Activated CD8-positive, alpha-beta memory T cell treated with anti-CD3 and anti-CD28 coated beads for 4 hours (primary cell): ENCODE data around the gene PDZRN4.
"Not testable (repeated sequence)": the region's sequence is repeated elsewhere in the genome, so short reads cannot be mapped to it uniquely, and the experiment has no call there.

Source experiments
- DNase-seq, 2 donors: peaks; one replicate each; pipeline ENCODE4 v3.0.0-alpha.2; 2020; ENCODE audit warnings: low read depth in 2 of 2

PDZRN4 gene

GRCh38 chr12:41556176-41556575 lies 368.1 kb downstream of the PDZRN4 start:
- no peak for DNase-seq

DNA sequence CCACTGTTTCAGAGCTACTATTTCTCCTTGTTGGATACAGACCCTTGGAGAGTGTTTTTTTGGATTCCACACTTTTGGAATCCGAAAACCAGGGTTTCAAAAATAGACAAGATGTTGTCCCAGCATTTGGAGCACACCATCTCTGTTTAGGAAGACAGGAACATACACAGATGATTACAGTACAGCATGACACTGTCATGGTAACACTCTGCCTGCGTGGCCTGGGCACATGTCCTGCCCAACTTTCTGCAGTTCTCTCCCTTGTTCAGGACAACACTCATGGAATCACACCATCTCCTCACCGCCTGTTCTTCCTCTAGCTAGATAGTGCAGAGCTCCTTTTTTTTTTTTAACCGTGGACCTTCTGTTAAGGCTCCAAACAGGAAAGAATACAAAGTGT lies 369.2 kb downstream of the PDZRN4 start:
- DNase-seq: no peak

DNA sequence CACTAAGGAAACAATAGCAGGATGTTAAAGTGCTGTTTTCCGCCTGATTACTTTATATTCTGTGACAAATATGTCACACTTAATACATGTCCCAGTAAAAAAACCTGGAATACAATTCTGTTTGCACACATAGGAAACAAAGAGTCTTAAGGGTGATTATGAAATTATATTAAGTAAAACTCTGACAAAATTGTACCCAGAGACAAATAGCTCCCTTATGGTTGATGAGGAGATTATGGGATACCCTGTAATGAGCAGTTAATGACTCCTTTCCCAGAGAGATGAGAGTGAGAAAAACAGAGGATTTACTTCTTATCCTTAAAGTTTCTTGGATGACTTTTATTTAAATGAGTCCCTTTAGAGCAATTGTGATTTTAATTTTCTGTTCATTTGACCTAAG lies 370.6 kb downstream of the PDZRN4 start:
- no peak for DNase-seq

- DNase-seq: no peak
Observed at GRCh38 chr12:41563051-41563450, 374.9 kb downstream of the PDZRN4 start.

GRCh38 chr12:41564816-41565215 lies 376.7 kb downstream of the PDZRN4 start:
- no peak for DNase-seq

DNA sequence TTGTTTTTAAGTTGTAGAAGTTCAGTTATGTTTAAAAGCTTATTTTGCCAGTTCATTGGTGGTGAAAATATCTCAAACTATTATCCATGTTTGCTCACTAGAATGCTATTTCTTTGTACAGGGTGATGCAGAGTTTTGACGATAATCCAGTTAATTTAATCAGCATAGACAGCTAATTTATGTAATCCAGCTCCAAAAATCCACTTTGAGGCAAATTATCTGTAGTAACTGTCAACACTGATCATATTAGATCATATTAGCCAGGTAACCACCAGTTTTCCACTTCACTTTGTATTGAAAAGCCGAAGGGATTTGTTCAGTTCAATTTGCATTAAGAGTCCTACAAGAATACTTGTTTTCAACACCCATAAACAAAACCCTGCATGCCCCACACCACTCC lies 378.6 kb downstream of the PDZRN4 start:
- DNase-seq: no peak

DNA sequence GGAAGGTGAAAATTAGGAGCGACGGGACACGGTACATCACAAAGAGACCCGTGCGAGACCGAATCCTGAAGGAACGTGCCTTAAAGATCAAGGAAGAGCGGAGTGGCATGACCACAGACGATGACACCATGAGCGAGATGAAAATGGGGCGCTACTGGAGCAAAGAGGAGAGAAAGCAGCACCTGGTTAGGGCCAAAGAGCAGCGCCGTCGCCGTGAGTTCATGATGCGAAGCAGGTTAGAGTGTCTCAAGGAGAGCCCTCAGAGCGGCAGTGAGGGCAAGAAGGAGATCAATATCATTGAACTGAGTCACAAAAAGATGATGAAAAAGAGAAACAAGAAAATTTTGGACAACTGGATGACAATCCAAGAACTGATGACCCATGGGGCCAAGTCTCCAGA lies 385.3 kb downstream of the PDZRN4 start:
- no peak for DNase-seq

GRCh38 chr12:41576925-41577324 lies 388.8 kb downstream of the PDZRN4 start:
- DNase-seq: no peak

GRCh38 chr12:41577995-41578394 lies 389.9 kb downstream of the PDZRN4 start:
- DNase-seq: no peak

GRCh38 chr12:41585784-41586183 lies 397.7 kb downstream of the PDZRN4 start:
- no peak for DNase-seq

DNA sequence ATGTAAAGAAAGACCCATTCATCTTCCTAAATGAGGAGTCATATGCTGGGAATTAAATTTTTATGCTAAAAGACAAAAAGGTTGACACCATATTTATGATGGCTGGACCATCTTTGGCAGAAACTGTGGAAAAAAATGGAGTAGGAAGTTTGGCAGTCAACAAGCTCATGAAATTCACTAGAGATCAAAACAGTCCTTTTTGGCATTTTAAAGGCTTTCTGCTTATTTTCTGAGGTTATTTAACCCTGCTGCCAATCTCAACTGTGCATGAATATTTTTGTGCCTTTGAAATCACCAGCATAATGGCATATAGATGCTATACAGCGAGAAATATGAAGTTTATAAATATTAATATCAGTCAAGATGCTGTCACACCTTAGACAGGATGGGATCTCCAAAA lies 399.5 kb downstream of the PDZRN4 start:
- DNase-seq: no peak

GRCh38 chr12:41589878-41590277 lies 401.8 kb downstream of the PDZRN4 start:
- no peak for DNase-seq

DNA sequence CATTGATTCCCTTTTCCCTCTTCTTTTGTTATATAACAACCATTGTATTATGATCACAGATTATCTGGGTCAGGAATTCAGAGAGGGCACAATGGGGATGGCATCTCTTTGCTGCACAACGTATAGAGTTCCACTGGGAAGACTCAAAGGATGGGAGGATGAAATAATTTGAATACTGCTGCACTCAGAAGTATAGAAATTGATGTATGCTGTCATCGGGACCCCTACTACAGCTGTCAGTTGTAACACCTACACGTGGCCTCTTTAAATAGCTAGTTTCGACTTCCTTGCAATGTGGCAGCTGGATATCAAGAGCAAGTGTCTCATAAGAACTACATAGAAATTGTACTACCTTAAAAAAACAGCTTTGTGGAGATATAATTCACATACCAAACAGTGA lies 408.1 kb downstream of the PDZRN4 start:
- DNase-seq: no peak

DNA sequence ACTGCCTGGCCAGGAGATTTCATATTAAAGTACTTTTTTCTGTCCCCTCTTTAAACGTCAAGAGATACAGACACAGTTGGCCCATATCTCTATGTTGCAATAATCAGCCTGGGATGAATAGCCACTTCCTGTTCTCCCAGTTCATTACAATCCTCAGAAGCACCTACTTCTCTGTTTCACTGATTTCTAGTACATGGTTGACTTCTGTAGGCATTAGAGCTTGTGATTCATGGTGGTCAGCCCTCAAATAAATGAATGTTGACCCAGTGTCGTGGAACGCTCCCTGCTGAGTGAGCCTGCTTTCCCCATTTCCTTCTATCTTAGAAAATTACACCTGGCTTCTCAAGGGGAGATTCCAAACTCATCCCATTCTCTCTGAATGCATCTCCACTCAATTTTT lies 416.7 kb downstream of the PDZRN4 start:
- DNase-seq: no peak

DNA sequence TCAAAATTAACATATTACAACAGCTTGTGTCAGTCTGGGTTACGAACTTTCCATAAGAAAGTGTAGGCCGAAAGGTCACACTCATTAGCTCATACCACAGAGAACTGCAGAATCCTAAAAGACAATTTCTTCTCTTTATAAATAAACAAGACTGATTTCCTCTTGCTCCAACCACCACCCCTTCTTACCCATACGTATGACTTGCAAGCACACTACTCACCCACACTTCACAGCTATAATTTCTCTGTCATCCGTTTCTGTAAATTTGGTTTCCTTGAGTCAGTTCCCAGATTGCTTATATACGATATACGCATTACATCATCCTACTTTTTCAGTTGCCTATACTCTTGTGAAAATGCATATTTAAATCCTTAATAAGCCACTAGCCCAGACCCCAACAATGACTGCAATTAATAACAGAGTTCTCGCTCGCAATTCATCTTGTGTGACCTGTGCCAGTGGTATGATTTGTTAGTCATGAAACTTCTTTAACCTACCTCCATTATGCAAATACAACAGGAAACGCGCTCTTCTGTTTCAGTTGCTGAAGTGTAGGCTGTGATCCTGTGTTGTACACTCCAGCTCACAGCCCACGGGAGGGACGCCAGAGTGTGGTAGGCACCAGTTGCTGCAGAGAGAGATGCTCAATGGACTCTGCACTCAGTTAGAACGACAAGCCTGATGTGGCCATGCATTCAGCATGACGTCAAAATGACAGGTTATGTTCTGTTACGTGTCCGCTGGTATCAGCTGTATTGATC lies 417.6 kb downstream of the PDZRN4 start:
- DNase-seq: no peak

- no peak for DNase-seq
Observed at GRCh38 chr12:41606468-41607445, 418.6 kb downstream of the PDZRN4 start.

GRCh38 chr12:41612892-41613557 lies 424.9 kb downstream of the PDZRN4 start:
- DNase-seq: no peak

GRCh38 chr12:41615174-41615573 lies 427.1 kb downstream of the PDZRN4 start:
- DNase-seq: not testable (repeated sequence)

DNA sequence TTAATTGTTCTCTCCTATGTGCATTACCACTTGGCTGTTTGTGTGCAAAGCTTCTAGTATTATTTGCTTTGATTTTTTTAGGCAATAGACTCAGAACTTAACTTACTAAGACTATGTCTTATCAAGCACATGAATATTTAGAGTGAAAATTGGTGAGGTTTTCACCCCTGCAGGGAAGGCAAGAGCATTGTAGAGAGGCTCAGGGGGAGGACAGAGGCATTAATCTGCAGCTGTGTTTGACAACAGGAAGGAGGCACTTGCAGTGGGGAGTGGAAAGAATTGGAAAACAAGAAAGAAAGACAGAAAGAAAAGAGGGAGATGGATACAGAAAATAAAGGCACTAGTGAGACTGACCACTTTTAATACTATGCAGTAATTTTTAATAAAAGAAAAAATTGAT lies 431.6 kb downstream of the PDZRN4 start:
- no peak for DNase-seq

DNA sequence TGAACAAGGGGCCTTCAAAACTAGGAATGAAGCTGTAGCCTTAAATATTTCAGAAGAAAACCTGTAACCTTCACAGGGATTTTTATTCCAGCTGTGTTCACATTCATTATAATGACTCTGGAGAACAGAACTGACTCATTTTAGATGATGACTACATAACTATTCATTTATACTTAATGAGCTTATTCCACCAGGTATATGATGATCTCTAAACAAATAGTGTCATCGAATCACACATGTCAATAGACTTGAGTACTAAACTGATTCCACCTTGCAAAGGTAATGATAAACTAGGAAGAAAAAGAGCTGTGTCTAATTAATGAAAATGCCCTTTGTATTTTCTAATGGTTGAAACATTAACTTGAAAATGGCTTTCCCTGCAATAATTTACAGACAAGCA lies 433.2 kb downstream of the PDZRN4 start:
- DNase-seq: no peak
